NCI-H524 treated with DMSO at 0.1 percent for 48 hours (cell line): ENCODE data around the gene F8.

Source experiments
- DNase-seq: peaks from one replicate; lab custom pipeline; 2025; lab: John Stamatoyannopoulos, UW

The F8 gene

DNA sequence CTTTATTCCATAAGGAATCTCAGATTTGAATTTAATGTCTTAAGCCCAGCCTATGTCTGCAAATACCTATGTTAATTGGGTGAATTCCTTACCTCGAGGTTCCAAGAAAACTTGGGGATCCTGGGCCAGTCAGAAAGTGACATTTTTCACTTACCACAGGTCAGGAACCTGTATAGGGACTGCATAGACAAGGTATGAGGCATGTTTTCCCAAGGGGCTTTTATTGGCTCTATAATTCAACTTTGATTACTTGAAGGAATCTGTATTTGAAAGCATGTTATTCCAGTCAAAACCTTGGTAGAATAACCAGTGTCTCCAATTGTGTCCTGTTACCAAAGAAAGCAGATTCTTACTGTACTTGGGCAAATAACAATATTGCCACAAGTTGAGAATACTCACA lies 208.7 kb downstream of the F8 start:
- no peak for DNase-seq

DNA sequence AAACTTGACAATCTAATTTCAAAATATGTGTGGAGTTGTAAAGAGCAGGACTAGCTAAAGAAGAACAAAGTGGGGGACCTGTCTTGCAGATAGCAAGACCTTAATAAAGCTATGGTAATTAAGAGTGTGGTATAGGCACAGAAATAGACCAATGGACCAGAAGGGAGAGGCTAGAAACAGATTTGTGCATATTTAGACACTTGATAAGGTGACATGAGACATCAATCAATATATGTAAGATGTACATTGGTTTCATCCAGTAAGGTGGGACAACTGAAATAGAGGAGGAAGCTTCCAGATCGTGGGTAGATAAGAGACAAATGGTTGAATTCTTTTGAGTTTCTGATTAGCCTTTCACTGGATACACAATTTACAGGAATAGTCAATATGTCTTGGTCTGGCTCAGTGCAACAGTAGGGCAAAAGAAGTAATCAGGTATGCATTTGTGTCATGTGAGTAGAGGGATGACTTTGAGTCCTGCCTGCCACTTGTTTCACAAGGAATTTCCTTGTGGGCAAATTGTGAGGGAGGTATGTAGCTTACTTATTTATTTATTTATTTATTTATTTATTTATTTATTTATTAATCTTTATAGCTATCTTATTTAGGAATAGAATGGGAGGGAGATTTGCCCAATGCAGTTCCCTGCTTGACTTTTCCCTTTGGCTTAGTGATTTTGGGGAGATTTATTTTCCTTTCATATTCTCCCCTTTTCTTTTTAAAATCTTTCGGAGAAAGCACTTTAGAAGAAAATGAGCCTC lies 210.0 kb downstream of the F8 start:
- DNase-seq: no peak

DNA sequence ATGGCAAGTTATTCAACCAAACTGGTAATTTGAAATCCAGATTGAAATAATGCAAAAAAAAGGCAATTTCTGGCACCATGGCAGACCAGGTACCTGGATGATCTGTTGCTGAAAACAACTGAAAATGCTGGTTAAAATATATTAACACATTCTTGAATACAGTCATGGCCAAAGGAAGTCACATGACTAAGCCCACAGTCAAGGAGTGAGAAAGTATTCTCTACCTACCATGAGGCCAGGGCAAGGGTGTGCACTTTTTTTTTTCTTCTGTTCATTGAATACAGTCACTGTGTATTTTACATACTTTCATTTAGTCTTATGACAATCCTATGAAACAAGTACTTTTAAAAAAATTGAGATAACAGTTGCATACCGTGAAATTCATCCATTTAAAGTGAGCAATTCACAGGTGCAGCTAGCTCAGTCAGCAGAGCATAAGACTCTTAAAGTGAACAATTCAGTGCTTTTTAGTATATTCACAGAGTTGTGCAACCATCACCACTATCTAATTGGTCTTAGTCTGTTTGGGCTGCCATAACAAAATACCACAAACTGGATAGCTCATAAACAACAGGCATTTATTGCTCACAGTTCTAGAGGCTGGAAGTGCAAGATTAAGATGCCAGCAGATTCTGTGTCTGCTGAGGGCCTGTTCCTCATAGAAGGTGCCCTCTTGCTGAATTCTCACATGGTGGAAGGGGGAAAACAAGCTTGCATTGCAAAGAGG lies 212.4 kb downstream of the F8 start:
- no peak for DNase-seq

DNA sequence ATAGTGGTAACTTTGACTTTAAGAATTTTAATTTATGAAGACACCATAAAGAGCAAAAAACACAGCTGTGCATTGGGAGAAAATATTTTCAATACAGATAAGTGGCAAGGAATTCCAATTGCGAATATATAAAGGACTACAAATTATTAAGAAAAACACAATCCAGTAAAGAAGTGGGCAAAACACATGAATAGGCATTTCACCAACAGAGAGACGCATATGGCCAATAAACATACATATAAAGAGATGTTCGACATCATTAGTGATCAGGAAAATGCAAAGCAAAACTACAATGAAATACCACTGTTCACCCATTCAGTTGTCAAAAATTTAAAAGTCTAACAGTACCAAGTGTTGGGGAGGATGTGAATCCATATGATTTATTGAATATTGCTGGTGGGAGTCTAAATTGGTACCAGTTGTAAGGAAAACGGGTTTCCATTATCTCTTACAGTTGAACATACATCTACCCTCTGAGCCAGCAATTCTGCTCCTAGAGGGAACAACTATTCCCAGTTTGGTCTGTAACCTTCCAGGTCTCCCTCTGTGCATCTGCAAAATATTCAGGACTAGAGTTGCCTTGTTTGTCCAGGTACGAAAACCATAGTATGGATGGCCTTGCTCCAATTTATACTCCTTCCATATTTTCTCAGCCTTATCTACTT lies 215.6 kb downstream of the F8 start:
- no peak for DNase-seq

DNA sequence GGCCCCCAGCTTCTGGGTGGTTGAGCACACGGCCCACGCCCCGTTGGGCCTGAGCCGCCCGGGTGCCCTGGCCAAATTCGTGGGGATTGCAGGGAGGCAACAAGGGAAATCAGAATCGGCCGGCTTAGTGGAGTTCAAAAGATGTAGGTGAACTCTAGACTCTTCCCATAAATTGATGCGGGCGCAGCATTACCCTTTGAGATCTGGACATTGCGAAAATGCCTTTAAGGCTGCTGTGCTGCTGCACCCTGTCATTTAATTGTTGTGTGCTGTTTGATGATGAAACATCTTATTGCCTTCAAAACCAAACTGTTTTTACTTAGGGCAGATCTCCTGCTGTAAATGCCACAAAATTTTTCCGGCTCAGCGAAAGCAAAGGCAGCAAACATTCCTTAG lies 216.8 kb downstream of the F8 start:
- DNase-seq: no peak

DNA sequence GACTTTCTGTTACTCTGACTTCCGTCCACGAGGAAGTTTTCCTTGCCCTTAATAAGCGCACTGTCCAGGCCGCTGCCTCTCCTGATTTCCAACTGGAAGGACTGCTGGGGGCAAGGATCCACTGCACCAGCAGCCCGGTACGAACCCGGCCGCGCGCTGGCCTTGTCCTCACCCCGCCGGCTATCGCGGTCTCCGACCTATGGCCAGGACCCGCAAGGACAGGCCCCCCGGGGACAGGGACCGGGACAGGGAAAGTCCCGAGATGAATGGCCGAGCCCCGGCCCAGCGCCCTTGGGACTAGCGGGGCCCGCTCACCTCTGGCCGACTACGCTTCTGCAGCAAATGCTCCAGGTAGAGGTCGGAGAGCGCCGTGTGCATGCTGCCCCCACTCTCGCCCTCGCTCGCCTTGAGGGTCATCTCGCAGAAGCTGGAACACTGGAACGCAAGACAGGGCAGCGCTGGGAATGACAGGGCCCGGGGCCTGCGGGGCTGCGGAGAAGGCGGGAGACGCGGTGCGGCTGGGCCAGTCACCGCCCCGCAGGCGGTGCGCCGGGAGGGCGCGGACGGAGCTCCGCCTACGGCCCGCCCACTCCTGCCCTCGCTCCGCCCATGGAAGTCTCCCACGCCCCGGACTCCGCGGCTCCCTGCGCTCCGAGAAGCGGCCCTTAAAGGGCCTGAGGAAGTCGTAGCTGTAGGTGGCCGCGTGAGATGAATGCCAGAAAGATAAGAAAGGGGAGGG lies 217.4 kb downstream of the F8 start, which contains the start of gene MPP1:
TSS of gene MPP1 (minus strand) at position 529 of the 739 bp plus-strand sequence. CDS start at position 417, 112 bp downstream.
- DNase-seq: no peak

DNA sequence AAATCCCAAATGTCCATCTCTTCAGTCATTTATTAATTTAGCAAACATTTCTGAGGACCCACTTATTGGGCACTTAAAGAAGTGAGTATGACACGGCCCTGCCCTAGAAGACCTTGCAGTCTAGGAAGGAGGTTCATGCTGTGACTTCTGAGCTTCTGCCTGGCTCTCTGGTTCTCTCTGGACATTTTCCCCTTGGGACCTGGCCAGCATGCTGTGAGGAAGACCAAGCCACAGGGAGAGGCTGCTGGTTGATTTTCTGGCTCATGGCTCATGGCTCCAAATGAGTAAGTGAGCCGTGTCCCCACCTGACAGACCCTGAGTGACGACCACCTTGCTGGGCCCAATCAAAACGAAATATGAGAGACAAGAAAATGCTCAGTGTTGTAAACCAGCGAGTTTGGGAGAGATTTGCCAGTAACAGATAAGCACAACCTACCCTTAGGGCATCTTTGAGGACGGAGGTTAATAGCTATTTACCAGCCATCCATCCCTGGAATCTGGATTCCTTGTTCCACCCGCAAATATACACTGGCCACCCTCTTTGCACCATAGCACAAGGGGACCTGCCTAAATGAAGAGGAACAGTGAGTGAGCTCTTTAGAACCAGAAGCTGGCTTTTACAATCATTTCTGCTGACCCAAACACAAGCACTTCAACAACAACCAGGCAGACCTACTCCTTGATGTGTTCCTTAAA lies 218.1 kb downstream of the F8 start:
- DNase-seq: no peak

DNA sequence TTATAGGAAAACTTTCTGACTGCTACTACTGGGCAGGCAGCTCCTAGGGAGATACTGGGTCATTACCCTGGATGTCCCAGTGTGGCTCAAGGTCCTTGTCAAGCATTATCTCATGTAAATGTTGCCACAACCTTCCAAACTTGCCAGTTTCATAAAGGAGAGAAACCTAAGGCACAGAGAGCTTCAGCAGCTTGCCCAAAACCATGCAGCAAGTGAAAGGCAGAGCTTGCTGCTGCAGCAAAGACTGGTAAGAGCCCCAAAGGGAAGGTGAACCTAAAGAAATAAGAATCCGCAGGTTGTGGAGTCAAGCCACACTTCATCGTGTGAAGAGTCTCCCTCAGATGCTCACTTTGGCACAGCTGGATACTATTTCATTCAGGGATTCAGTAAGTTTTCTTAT lies 219.6 kb downstream of the F8 start:
- DNase-seq: no peak

DNA sequence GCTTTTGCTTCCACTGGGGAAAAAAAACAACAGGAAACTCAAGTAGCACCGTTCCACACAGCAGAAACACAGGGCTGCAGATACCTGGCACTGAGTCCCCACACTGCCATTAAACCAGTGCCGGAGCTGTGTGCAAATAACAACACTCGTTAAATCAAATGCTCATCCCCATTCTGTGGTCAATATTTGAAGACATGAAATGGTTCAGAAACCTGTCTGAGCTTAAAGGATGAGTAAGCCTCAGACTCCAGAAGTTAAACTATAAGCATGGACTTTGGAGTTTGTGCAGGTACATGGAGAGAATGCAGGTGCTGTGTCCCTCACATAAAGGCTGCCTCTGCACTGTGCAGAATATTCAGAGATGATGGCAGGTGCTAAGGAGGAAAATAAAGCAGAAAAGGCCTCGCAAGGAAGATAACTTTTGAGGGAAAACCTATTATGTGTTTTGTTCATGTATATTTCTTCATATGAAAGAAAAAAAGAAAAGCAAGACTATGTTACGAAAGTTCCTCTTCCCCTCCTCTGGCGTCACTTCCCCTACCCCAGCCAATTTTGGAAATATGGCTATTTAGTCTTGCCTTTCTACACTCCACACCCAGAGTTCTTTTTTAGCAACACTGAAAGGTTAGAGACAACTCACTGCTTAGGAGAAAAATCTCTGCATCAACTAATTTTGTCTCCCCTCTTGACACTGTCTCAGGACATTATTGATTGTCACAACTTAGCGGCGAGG lies 221.9 kb downstream of the F8 start:
- no peak for DNase-seq

DNA sequence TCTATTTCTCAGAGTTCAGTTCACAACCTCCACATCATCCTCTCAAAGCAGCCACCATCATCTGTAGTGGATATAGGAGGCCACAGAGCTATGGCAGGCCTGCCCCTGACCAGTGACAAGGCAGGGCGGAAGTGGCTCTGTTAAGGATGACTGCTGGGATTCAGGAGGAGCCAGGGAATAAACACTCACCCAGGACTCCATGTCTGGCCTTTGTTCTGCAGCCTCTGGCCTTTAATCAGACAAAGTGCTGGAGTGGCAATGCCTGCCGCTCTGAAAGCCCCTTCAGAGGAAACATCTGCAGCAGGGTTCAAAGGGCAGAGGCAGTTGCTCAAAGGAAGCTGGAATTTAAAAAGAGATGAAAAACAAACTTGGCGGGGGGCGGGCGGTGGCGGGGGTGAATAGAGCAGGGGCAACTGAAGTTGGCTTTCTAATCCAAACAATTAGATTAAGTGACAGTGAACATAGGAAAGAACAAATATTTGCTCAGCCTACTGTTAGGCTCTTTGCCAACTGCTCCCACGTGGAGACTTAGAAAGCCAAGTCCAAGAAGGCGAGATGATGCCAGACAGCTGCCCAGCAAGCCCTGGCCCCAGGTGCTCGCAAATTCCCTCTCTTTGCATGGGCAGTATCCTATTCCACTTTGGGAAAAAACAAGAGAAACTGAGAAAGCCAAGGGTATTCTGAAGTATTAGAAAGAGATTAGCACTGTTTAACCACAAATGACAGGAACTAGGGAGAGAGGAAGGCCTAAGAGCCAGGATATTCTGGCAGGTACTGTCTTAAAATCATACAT lies 222.8 kb downstream of the F8 start:
- DNase-seq: peak; percentile 4

DNA sequence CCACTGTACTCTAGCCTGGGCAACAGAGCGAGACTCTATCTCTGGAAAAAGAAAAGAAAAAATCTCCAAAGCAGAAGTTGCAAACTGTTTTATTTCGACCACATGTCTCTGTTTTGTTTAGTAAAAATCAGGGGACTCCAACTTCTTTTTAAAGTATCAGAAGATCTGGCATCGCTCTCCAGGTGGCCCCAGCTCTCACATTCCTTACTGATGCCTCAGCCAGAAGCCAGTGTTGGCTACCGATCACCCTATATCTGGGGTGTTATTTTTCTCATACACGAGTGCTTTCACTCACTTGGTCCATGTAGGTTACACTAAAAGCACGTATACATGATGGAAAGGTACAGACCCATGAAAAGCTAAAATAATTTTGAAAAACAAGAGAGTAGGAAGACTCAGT lies 225.5 kb downstream of the F8 start:
- no peak for DNase-seq

DNA sequence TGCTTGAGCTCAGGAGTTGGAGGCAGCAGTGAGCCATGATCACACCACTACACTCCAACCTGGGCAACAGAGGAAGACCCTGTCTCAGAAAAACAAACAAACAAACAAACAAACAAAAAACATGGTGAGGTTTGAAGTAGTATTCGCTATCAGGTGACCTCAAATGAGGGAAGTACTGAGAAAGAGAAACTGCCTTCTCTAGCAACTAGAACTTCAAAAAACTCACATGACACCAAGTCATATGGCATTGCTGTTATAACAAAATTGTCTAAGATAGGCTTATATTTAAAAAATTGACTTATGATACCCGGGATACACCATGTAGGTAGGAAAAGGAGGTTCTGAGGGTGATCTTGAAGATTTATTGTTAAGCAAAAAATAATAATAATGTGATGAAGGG lies 227.5 kb downstream of the F8 start:
- DNase-seq: no peak

DNA sequence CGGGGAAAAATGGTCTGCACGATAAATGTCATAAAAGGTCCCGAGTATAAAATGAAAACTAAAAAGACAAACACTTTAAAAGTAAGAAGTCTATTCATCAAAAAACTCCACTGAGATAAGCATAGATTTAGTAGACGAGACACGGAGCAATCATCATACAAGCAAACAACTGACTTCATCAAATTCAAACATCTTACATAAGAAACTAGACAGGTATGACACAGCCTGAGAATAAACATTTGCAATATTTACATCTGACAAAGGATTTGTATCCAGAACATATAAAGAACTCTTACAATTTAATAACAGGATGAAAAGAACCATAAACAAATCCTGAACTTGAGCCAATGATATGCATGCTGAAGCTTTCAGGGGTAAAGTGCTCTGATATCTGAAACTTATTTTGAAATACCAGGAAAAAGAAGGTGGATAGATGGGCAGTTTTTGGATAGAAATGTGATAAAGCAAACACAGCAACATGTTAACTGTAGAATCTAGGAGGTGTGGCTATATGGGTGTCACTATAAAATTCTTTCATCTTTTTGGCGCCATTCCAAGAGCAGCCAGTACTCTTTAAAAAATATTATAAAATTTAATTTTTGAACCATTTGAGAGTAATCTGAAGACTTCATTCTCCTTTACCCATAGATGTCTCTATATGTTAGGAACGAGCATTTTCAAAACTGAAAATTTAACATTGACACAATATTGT lies 229.3 kb downstream of the F8 start:
- DNase-seq: no peak

DNA sequence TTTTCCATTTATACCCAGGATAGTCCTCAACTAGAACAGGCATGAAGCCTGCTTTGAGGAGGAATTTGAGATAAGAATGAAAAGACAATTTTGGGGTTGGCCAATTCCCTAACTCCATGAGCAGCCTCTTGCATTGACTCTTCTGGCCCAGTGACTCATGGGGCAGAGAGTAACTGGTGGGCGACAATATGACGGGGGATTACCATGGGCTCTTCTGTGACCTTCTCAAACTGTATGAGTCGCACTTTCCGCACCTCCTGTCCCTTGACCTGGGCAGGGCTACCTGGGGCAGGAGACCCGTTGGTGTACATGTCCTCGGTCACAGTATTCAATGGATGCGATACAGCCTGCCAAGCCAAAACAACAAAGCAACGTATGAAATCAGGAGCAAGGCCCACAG lies 230.6 kb downstream of the F8 start:
- DNase-seq: no peak

DNA sequence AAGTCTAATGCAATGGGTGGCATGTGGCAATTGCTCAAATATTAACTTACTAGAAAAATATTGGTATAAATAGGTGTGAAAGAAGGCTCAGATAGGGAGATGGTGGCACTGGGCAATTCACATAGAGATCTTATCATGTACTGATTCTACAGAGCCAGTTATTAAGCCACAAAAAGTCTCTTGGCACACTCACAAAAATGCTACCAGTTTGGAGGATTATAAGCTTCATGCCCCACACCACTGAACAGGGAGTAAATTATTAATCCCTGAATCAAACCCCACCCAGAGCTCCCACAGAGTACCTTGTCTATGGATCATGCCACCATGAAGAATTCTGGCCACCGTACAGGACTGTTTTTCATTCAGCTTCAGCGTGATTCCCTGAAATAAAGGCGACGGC lies 231.1 kb downstream of the F8 start:
- no peak for DNase-seq
